ENCODE results near the gene CDH16. TPM values are rescaled to one million over a fixed set of nuclear protein-coding genes. Genes with fewer than 3 reads are reported as not detected.
A peak's percentile ranks its signal among the peaks of the same experiment; 100 is the strongest.

Gene CDH16
- total and polyA plus RNA-seq, 2 donors (not counting 3 experiments of a cell fraction or from before 2014, with no cell fraction given) = not detected

DNA sequence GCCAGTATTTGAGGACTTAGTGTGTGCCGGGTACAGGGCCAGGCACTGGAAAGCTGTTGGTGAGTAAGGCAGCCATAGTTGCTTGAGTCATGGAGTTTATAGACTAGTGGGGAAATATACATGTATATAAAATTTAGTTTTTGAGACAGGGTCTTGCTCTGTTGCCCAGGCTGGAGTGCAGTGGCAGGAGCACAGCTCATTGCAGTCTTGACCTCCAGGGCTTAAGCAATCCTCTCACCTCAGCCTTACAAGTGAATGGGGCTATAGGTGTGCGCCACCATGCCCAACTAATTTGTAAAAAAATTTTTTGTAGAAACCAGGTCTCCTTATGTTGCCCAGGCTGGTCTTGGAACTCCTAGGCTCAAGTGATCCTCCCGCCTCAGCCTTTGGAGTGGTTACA is 36.0 kb downstream of the CDH16 start:
- Histone ChIP-seq H3K4me1 (ENCODE audit: control insufficient read depth, extremely low read depth, insufficient read depth, low read length) (peaks cover 7% of the 10 kb centered on the region), H3K4me2 (ENCODE audit: insufficient read depth, low read length) (no peak overlapping the region), H2AFZ (ENCODE audit: low read depth, low read length) (no peak overlapping the region), H3K27ac (ENCODE audit: insufficient read depth, low read depth, low read length) (no peak overlapping the region), H3K79me2 (ENCODE audit: control insufficient read depth, insufficient read depth, low read length) (no peaks in the 10 kb centered on the region), H3K27me3 (ENCODE audit: control insufficient read depth in 2 of 2, insufficient read depth in 2 of 2, low read length in 2 of 2) (no peaks in the 10 kb centered on the region), H3K9me1 (replicated peaks; ENCODE audit: control insufficient read depth, extremely low read depth, insufficient read depth, low read length) (no peaks in the 10 kb centered on the region), H4K20me1 (replicated peaks; ENCODE audit: control insufficient read depth, extremely low read depth, insufficient read depth, low read length) (peaks cover 4% of the 10 kb centered on the region), H3K4me3 (replicated peaks in 1 of 3; ENCODE audit: insufficient read depth in 1 of 3, low read depth in 1 of 3, low read length in 3 of 3) (no peak overlapping the region), H3K9me3 (replicated peaks; ENCODE audit: control insufficient read depth, insufficient read depth, low read length) (no peaks in the 10 kb centered on the region), H3K9ac (replicated peaks; ENCODE audit: extremely low read depth, insufficient read depth, low read length) (no peak overlapping the region), H3K36me3 (ENCODE audit: control insufficient read depth in 2 of 2, extremely low read depth in 1 of 2, insufficient read depth in 2 of 2, low read length in 2 of 2) (peaks cover 3 to 9% of the 10 kb centered on the region in 2 experiments)
- intact Hi-C loops (cut with micrococcal nuclease) (no loop called here), dilution Hi-C loops (cut with MboI; ENCODE audit: extremely low pct_ligation_motif_present, low sequenced_read_pairs) (no loop called here)
- DNase-seq (ENCODE audit: low read depth, low spot score) = no peak
- TF ChIP-seq MYC (IDR thresholded peaks at IDR 0.05; ENCODE audit: low read depth, low read length) (no peak), EZH2 (IDR thresholded peaks at IDR 0.05; ENCODE audit: borderline replicate concordance, low read depth, low read length, severe bottlenecking) (no peak), POLR2AphosphoS5 (IDR thresholded peaks at IDR 0.05; ENCODE audit: insufficient read depth, low read depth, low read length) (no peak), FOS (IDR thresholded peaks at IDR 0.05; ENCODE audit: borderline replicate concordance, insufficient read depth, low read length) (no peak), MAX (IDR thresholded peaks at IDR 0.05; ENCODE audit: insufficient read depth, insufficient read length) (no peak)
- no TSS peak for BruUV-seq (replicated peaks)
- FAIRE-seq = no peak
- POLR2A ChIA-PET = no interaction called here
- CTCF ChIA-PET = interaction anchor here (1.6 to 3.4 kb wide), 5 partner anchors 10 to 79 kb away, joined by 3 to 18 read pairs (median 16); partner anchors contain the start of gene CES3

GRCh38 chr16:66881964-66882508 is 36.6 kb downstream of the CDH16 start:
- CTCF ChIA-PET = interaction anchor here (1.5 to 3.4 kb wide), 9 partner anchors 8 to 273 kb away, joined by 3 to 18 read pairs (median 11); partner anchors contain the start of genes CES3 and NAE1
- Histone ChIP-seq H3K36me3 (ENCODE audit: control insufficient read depth in 2 of 2, extremely low read depth in 1 of 2, insufficient read depth in 2 of 2, low read length in 2 of 2) (peaks cover 3 to 9% of the 10 kb centered on the region in 2 experiments), H2AFZ (ENCODE audit: low read depth, low read length) (no peak overlapping the region), H3K27ac (ENCODE audit: insufficient read depth, low read depth, low read length) (no peak overlapping the region), H3K27me3 (ENCODE audit: control insufficient read depth in 2 of 2, insufficient read depth in 2 of 2, low read length in 2 of 2) (no peaks in the 10 kb centered on the region), H3K4me3 (replicated peaks in 1 of 3; ENCODE audit: insufficient read depth in 1 of 3, low read depth in 1 of 3, low read length in 3 of 3) (no peak overlapping the region), H3K79me2 (ENCODE audit: control insufficient read depth, insufficient read depth, low read length) (no peaks in the 10 kb centered on the region), H3K9me3 (replicated peaks; ENCODE audit: control insufficient read depth, insufficient read depth, low read length) (no peaks in the 10 kb centered on the region), H3K9me1 (replicated peaks; ENCODE audit: control insufficient read depth, extremely low read depth, insufficient read depth, low read length) (no peaks in the 10 kb centered on the region), H3K4me1 (ENCODE audit: control insufficient read depth, extremely low read depth, insufficient read depth, low read length) (peaks cover 7% of the 10 kb centered on the region), H3K4me2 (ENCODE audit: insufficient read depth, low read length) (no peak overlapping the region), H4K20me1 (replicated peaks; ENCODE audit: control insufficient read depth, extremely low read depth, insufficient read depth, low read length) (peaks cover 4% of the 10 kb centered on the region), H3K9ac (replicated peaks; ENCODE audit: extremely low read depth, insufficient read depth, low read length) (no peak overlapping the region)
- FAIRE-seq = no peak
- intact Hi-C loops (cut with micrococcal nuclease) (no loop called here), dilution Hi-C loops (cut with MboI; ENCODE audit: extremely low pct_ligation_motif_present, low sequenced_read_pairs) (no loop called here)
- no peak for DNase-seq (ENCODE audit: low read depth, low spot score)
- POLR2A ChIA-PET = no interaction called here
- no peak for TF ChIP-seq EZH2 (IDR thresholded peaks at IDR 0.05; ENCODE audit: borderline replicate concordance, low read depth, low read length, severe bottlenecking)
- TF ChIP-seq POLR2AphosphoS5 (IDR thresholded peaks at IDR 0.05; ENCODE audit: insufficient read depth, low read depth, low read length) = no peak
- TF ChIP-seq FOS (IDR thresholded peaks at IDR 0.05; ENCODE audit: borderline replicate concordance, insufficient read depth, low read length) = no peak
- no peak for TF ChIP-seq GATA2 (IDR thresholded peaks at IDR 0.05; ENCODE audit: insufficient read depth, insufficient read length, low read depth, low read length)
- TF ChIP-seq POLR2A (IDR thresholded peaks at IDR 0.05; ENCODE audit: low read depth, low read length) = no peak
- no peak for TF ChIP-seq CTCF (IDR thresholded peaks at IDR 0.05; ENCODE audit: extremely low read depth in 1 of 2, insufficient read depth in 1 of 2, low read depth in 1 of 2, low read length in 2 of 2)
- no peak for TF ChIP-seq MAX (IDR thresholded peaks at IDR 0.05; ENCODE audit: insufficient read depth, insufficient read length)
- TF ChIP-seq JUN (IDR thresholded peaks at IDR 0.05; ENCODE audit: borderline replicate concordance, insufficient read depth, insufficient read length, low read depth) = no peak
- TF ChIP-seq MYC (IDR thresholded peaks at IDR 0.05; ENCODE audit: low read depth, low read length) = no peak
- TSS peak; percentile 20 for BruUV-seq (replicated peaks)
